PC-3 (cell line): ENCODE results near the gene TSPEAR. TPM values are rescaled to one million over a fixed set of nuclear protein-coding genes. Genes with fewer than 3 reads are reported as not detected.

ENCODE experiments used
- ATAC-seq: fragments of 200-7000 bp; cut with Tn5 transposase; 2 replicates; pipeline ENCODE4 v1.9.1; 2020; ENCODE audit warnings: mild to moderate bottlenecking, moderate library complexity
- BruUV-seq: library from RNA; stranded (reverse); fragments of 400-500 nt; replicated peaks from 2 replicates; lab custom pipeline; 2021; lab: Mats Ljungman, UMichigan
- CTCF ChIA-PET: fragments of 300-600 bp; sonication (Branson Sonifier 250); formaldehyde crosslinking; loops from one replicate; lab custom pipeline; 2022; ENCODE audit warnings: antibody characterized with exemption; lab: Charles Lee
- POLR2A ChIA-PET: fragments of 300-600 bp; sonication (Branson Sonifier 250); formaldehyde crosslinking; loops from one replicate; lab custom pipeline; 2022; ENCODE audit warnings: antibody characterized with exemption; ENCODE audit not compliant: unreplicated experiment; lab: Charles Lee
- DNase-seq: peaks from one replicate; pipeline ENCODE4 v3.0.0-alpha.2; 2015
- H2AFZ ChIP-seq: fragments of 300-600 bp; sonication (generic); 2 replicates; pipeline ENCODE4 v1.6.0; 2016; ENCODE audit warnings: antibody characterized with exemption, low read length
- H3F3A ChIP-seq: fragments of 300-600 bp; sonication (generic); one replicate; pipeline ENCODE4 v1.6.0; 2017; ENCODE audit warnings: antibody characterized with exemption, low read length, control low read depth, mild to moderate bottlenecking; ENCODE audit not compliant: unreplicated experiment
- H3K27ac ChIP-seq: fragments of 300-600 bp; sonication (generic); 2 replicates; pipeline ENCODE4 v1.5.1; 2016; ENCODE audit warnings: mild to moderate bottlenecking, low read length
- H3K27me3 ChIP-seq: fragments of 300-600 bp; sonication (generic); 2 replicates; pipeline ENCODE4 v1.6.1; 2016; ENCODE audit warnings: low read length, mixed read lengths
- H3K36me3 ChIP-seq: fragments of 300-600 bp; sonication (generic); 2 replicates; pipeline ENCODE4 v1.6.1; 2016; ENCODE audit warnings: low read depth, mixed run types, low read length, mixed read lengths
- H3K4me1 ChIP-seq: fragments of 300-600 bp; sonication (generic); 2 replicates; pipeline ENCODE4 v1.5.1; 2016; ENCODE audit warnings: low read length; ENCODE audit not compliant: insufficient read depth
- H3K4me2 ChIP-seq: fragments of 300-600 bp; sonication (generic); 2 replicates; pipeline ENCODE4 v1.6.0; 2016; ENCODE audit warnings: low read length
- H3K4me3 ChIP-seq: fragments of 300-600 bp; sonication (generic); 2 replicates; pipeline ENCODE4 v1.5.1; 2016; ENCODE audit warnings: mild to moderate bottlenecking, low read length, mixed read lengths
- H3K79me2 ChIP-seq: fragments of 300-600 bp; sonication (generic); 2 replicates; pipeline ENCODE4 v1.6.1; 2017; ENCODE audit warnings: low read length, mixed read lengths
- H3K9ac ChIP-seq: fragments of 300-600 bp; sonication (generic); 2 replicates; pipeline ENCODE4 v1.6.0; 2016; ENCODE audit warnings: mild to moderate bottlenecking, low read length
- H3K9me2 ChIP-seq: fragments of 300-600 bp; sonication (generic); replicated peaks from 2 replicates; pipeline ENCODE4 v1.6.1; 2016; ENCODE audit warnings: mixed run types, low read length, mixed read lengths
- H3K9me3 ChIP-seq: fragments of 300-600 bp; sonication (generic); 2 replicates; pipeline ENCODE4 v1.6.1; 2016; ENCODE audit warnings: low read length, mixed read lengths
- H4K20me1 ChIP-seq: fragments of 300-600 bp; sonication (generic); 2 replicates; pipeline ENCODE4 v1.6.1; 2016; ENCODE audit warnings: low read length, mixed read lengths
- CTCF ChIP-seq: fragments of 300-600 bp; sonication (generic); conservative IDR thresholded peaks from 2 replicates; pipeline ENCODE4 v1.5.1; 2017; ENCODE audit warnings: antibody characterized with exemption, low read depth, mild to moderate bottlenecking, low read length
- EZH2 ChIP-seq: fragments of 300-600 bp; sonication (generic); IDR thresholded peaks from one replicate; pipeline ENCODE4 v1.6.1; 2017; ENCODE audit warnings: antibody characterized with exemption, mild to moderate bottlenecking, low read length; ENCODE audit not compliant: unreplicated experiment
- EZH2phosphoT487 ChIP-seq: fragments of 300-600 bp; sonication (generic); IDR thresholded peaks from 2 replicates; pipeline ENCODE4 v1.6.1; 2018; ENCODE audit warnings: mild to moderate bottlenecking, antibody characterized with exemption, low read length, borderline replicate concordance
- intact Hi-C: fragments of 100-400 bp; cut with micrococcal nuclease; formaldehyde crosslinking; loops from 2 replicates; pipeline ENCODE4 v1.9.0; 2023
- total RNA-seq: library from RNA; depleted of rRNA; stranded (reverse); fragments of >200 nt; gene quantifications from 2 replicates; pipeline ENCODE4 v1.2.3, GENCODE V29; 2014

Gene TSPEAR
- total RNA-seq, 1 experiment from 2014 or later: 2.1 TPM

GRCh38 chr21:44454747-44455523 lies 256.4 kb downstream of the TSPEAR start, which contains the start of gene LRRC3:
Gene LRRC3, plus strand, starts transcription at chr21:44455510. Its CDS starts 1,135 bp downstream, at chr21:44456645.
- no peaks in the 10 kb centered on the region for H3K9me3 ChIP-seq
- H3K27ac ChIP-seq: no peak within 1 kb of the TSS
- H2AFZ ChIP-seq: peak within 1 kb of the TSS; percentile 92
- intact Hi-C loops: loop anchor here (10.0 kb wide), 1 partner anchor 120 kb away; the partner anchor contains the start of gene CFAP410
- CTCF ChIA-PET: interaction anchor here (0.6 kb wide), 1 partner anchor 87 kb away, joined by 3 read pairs; no protein-coding TSS in a partner anchor
- no peaks in the 10 kb centered on the region for H3K79me2 ChIP-seq
- H3K9ac ChIP-seq: peak within 1 kb of the TSS; percentile 75
- H4K20me1 ChIP-seq: no peaks in the 10 kb centered on the region
- POLR2A ChIA-PET: no interaction called here
- no peaks in the 10 kb centered on the region for H3K9me2 ChIP-seq
- no peaks in the 10 kb centered on the region for H3K4me1 ChIP-seq
- TF ChIP-seq EZH2 (no peak), EZH2phosphoT487 (no peak), CTCF (no peak)
- ATAC-seq (peak; percentile 74), DNase-seq (peak; percentile 86)
- BruUV-seq: no TSS peak
- peak within 1 kb of the TSS; percentile 98 for H3K4me2 ChIP-seq
- peaks cover 13% of the 10 kb centered on the region; the same call in 1 of the 2 replicates for H3K27me3 ChIP-seq
- H3F3A ChIP-seq: no peaks in the 10 kb centered on the region
- no peaks in the 10 kb centered on the region for H3K36me3 ChIP-seq
- peak within 1 kb of the TSS; percentile 81 for H3K4me3 ChIP-seq

GRCh38 chr21:44454058-44454457 lies 257.3 kb downstream of the TSPEAR start:
- POLR2A ChIA-PET: no interaction called here
- Histone ChIP-seq H3K36me3 (no peaks in the 10 kb centered on the region), H3K27me3 (peaks cover 18% of the 10 kb centered on the region; the same call in 1 of the 2 replicates), H3K27ac (no peak overlapping the region), H3K4me1 (no peaks in the 10 kb centered on the region), H3K9me3 (no peaks in the 10 kb centered on the region), H2AFZ (no peak overlapping the region), H3K79me2 (no peaks in the 10 kb centered on the region), H4K20me1 (no peaks in the 10 kb centered on the region), H3K9me2 (no peaks in the 10 kb centered on the region), H3K4me3 (no peak overlapping the region), H3K9ac (no peak overlapping the region), H3K4me2 (no peak overlapping the region), H3F3A (no peaks in the 10 kb centered on the region)
- DNase-seq (no peak), ATAC-seq (no peak)
- CTCF ChIA-PET: no interaction called here
- BruUV-seq: no TSS peak
- TF ChIP-seq EZH2phosphoT487 (no peak), CTCF (no peak), EZH2 (no peak)
- intact Hi-C loops: loop anchor here (10.0 kb wide), 1 partner anchor 119 kb away; the partner anchor contains the start of gene CFAP410

- ChIA-PET CTCF (no interaction called here), POLR2A (no interaction called here)
- Histone ChIP-seq H3K9me2 (no peaks in the 10 kb centered on the region), H3K36me3 (no peaks in the 10 kb centered on the region), H3K4me3 (no peak overlapping the region), H3K4me2 (no peak overlapping the region), H4K20me1 (no peaks in the 10 kb centered on the region), H3K79me2 (no peaks in the 10 kb centered on the region), H3F3A (no peaks in the 10 kb centered on the region), H2AFZ (no peak overlapping the region), H3K27ac (no peak overlapping the region), H3K4me1 (no peaks in the 10 kb centered on the region), H3K27me3 (peaks cover 26% of the 10 kb centered on the region; the same call in 1 of the 2 replicates), H3K9me3 (no peaks in the 10 kb centered on the region), H3K9ac (no peak overlapping the region)
- DNase-seq: no peak
- BruUV-seq: no TSS peak
- intact Hi-C loops: loop anchor here (10.0 kb wide), 1 partner anchor 118 kb away; the partner anchor contains the start of gene CFAP410
- no peak for TF ChIP-seq EZH2
- no peak for TF ChIP-seq EZH2phosphoT487
- TF ChIP-seq CTCF: no peak
- ATAC-seq: no peak
These were observed 258.3 kb downstream of the TSPEAR start for GRCh38 chr21:44453120-44453519.
